ENCODE results near the gene ZCWPW1. TPM values are rescaled to one million over a fixed set of nuclear protein-coding genes. Genes with fewer than 3 reads are reported as not detected.

Gene ZCWPW1
- total and polyA plus RNA-seq, 2 experiments from 2014 or later: 1.9 to 4.2 TPM

- H3K27me3 ChIP-seq (replicated peaks; ENCODE audit: insufficient read depth): peaks cover 9% of the 10 kb centered on the region; the same call in 1 of the 2 replicates
- no peaks in the 10 kb centered on the region for H3F3A ChIP-seq (ENCODE audit: insufficient read depth)
- H2AFZ ChIP-seq: no peak overlapping the region
- no peaks in the 10 kb centered on the region for H4K20me1 ChIP-seq (ENCODE audit: insufficient read depth)
- no peak overlapping the region for H3K27ac ChIP-seq
- no peaks in the 10 kb centered on the region for H3K79me2 ChIP-seq (ENCODE audit: insufficient read depth)
- H3K4me3 ChIP-seq: no peak overlapping the region
- TF ChIP-seq EZH2phosphoT487 (IDR thresholded peaks at IDR 0.05; ENCODE audit: insufficient read depth, low read depth) (no peak), EZH2 (IDR thresholded peaks at IDR 0.05; ENCODE audit: insufficient read depth, poor library complexity, severe bottlenecking) (no peak)
- H3K9ac ChIP-seq: no peak overlapping the region
- DNase-seq: no peak
- WGBS, 2 experiments (ENCODE audit: low coverage in 1 of 2, low lambda C conversion rate in 2 of 2, missing lambda C conversion rate in 2 of 2): 88 to 94% methylated on average over 3 of the region's 3 CpGs
- no peaks in the 10 kb centered on the region for H3K36me3 ChIP-seq (ENCODE audit: low read depth)
- no peak overlapping the region for H3K4me2 ChIP-seq (ENCODE audit: unreplicated experiment)
- no peaks in the 10 kb centered on the region for H3K4me1 ChIP-seq (ENCODE audit: insufficient read depth)
- in situ Hi-C loops (cut with MboI): no loop called here
- no peaks in the 10 kb centered on the region for H3K9me3 ChIP-seq (ENCODE audit: low read depth)
- H3K9me2 ChIP-seq (ENCODE audit: insufficient read depth): no peaks in the 10 kb centered on the region
Measured at GRCh38 chr7:100400041-100400440, 28.5 kb downstream of the ZCWPW1 start.

- H3K4me2 ChIP-seq (ENCODE audit: unreplicated experiment): no peak overlapping the region
- no peaks in the 10 kb centered on the region for H3K9me3 ChIP-seq (ENCODE audit: low read depth)
- no peaks in the 10 kb centered on the region for H3K9me2 ChIP-seq (ENCODE audit: insufficient read depth)
- DNase-seq: no peak
- H3K27me3 ChIP-seq (replicated peaks; ENCODE audit: insufficient read depth): peaks cover 9% of the 10 kb centered on the region; the same call in 1 of the 2 replicates
- no peak overlapping the region for H2AFZ ChIP-seq
- 55 to 56% methylated on average over 2 of the region's 2 CpGs for WGBS, 2 experiments (ENCODE audit: low coverage in 1 of 2, low lambda C conversion rate in 2 of 2, missing lambda C conversion rate in 2 of 2)
- H3K27ac ChIP-seq: no peak overlapping the region
- no peaks in the 10 kb centered on the region for H3F3A ChIP-seq (ENCODE audit: insufficient read depth)
- in situ Hi-C loops (cut with MboI): no loop called here
- H3K36me3 ChIP-seq (ENCODE audit: low read depth): no peaks in the 10 kb centered on the region
- TF ChIP-seq EZH2phosphoT487 (IDR thresholded peaks at IDR 0.05; ENCODE audit: insufficient read depth, low read depth) (no peak), EZH2 (IDR thresholded peaks at IDR 0.05; ENCODE audit: insufficient read depth, poor library complexity, severe bottlenecking) (no peak)
- H3K79me2 ChIP-seq (ENCODE audit: insufficient read depth): no peaks in the 10 kb centered on the region
- H4K20me1 ChIP-seq (ENCODE audit: insufficient read depth): no peaks in the 10 kb centered on the region
- H3K4me3 ChIP-seq: no peak overlapping the region
- H3K9ac ChIP-seq: no peak overlapping the region
- no peaks in the 10 kb centered on the region for H3K4me1 ChIP-seq (ENCODE audit: insufficient read depth)
Measured at GRCh38 chr7:100398239-100398638, 30.3 kb downstream of the ZCWPW1 start.

GRCh38 chr7:100397315-100398081 is 31.0 kb downstream of the ZCWPW1 start:
- H3K9me2 ChIP-seq (ENCODE audit: insufficient read depth): no peaks in the 10 kb centered on the region
- no peaks in the 10 kb centered on the region for H4K20me1 ChIP-seq (ENCODE audit: insufficient read depth)
- peaks cover 9% of the 10 kb centered on the region; the same call in 1 of the 2 replicates for H3K27me3 ChIP-seq (replicated peaks; ENCODE audit: insufficient read depth)
- no peak overlapping the region for H3K27ac ChIP-seq
- no peaks in the 10 kb centered on the region for H3K9me3 ChIP-seq (ENCODE audit: low read depth)
- in situ Hi-C loops (cut with MboI): no loop called here
- H3F3A ChIP-seq (ENCODE audit: insufficient read depth): no peaks in the 10 kb centered on the region
- no peak overlapping the region for H2AFZ ChIP-seq
- H3K9ac ChIP-seq: no peak overlapping the region
- H3K79me2 ChIP-seq (ENCODE audit: insufficient read depth): no peaks in the 10 kb centered on the region
- no peak overlapping the region for H3K4me2 ChIP-seq (ENCODE audit: unreplicated experiment)
- WGBS, 2 experiments (ENCODE audit: low coverage in 1 of 2, low lambda C conversion rate in 2 of 2, missing lambda C conversion rate in 2 of 2): 43 to 74% methylated on average over 8 to 13 of the region's 13 CpGs
- no peak overlapping the region for H3K4me3 ChIP-seq
- H3K36me3 ChIP-seq (ENCODE audit: low read depth): no peaks in the 10 kb centered on the region
- no peak for DNase-seq
- TF ChIP-seq EZH2 (IDR thresholded peaks at IDR 0.05; ENCODE audit: insufficient read depth, poor library complexity, severe bottlenecking) (no peak), EZH2phosphoT487 (IDR thresholded peaks at IDR 0.05; ENCODE audit: insufficient read depth, low read depth) (no peak)
- no peaks in the 10 kb centered on the region for H3K4me1 ChIP-seq (ENCODE audit: insufficient read depth)

- WGBS, 2 experiments (ENCODE audit: low coverage in 1 of 2, low lambda C conversion rate in 2 of 2, missing lambda C conversion rate in 2 of 2): 65 to 73% methylated on average over 9 of the region's 9 CpGs
- H3K4me2 ChIP-seq (ENCODE audit: unreplicated experiment): no peak overlapping the region
- H3K9me2 ChIP-seq (ENCODE audit: insufficient read depth): no peaks in the 10 kb centered on the region
- no peak for TF ChIP-seq EZH2 (IDR thresholded peaks at IDR 0.05; ENCODE audit: insufficient read depth, poor library complexity, severe bottlenecking)
- no peak for TF ChIP-seq EZH2phosphoT487 (IDR thresholded peaks at IDR 0.05; ENCODE audit: insufficient read depth, low read depth)
- H4K20me1 ChIP-seq (ENCODE audit: insufficient read depth): no peaks in the 10 kb centered on the region
- peaks cover 9% of the 10 kb centered on the region; the same call in 1 of the 2 replicates for H3K27me3 ChIP-seq (replicated peaks; ENCODE audit: insufficient read depth)
- no peaks in the 10 kb centered on the region for H3K4me1 ChIP-seq (ENCODE audit: insufficient read depth)
- H3F3A ChIP-seq (ENCODE audit: insufficient read depth): no peaks in the 10 kb centered on the region
- DNase-seq: no peak
- H3K4me3 ChIP-seq: no peak overlapping the region
- in situ Hi-C loops (cut with MboI): no loop called here
- no peaks in the 10 kb centered on the region for H3K36me3 ChIP-seq (ENCODE audit: low read depth)
- H3K79me2 ChIP-seq (ENCODE audit: insufficient read depth): no peaks in the 10 kb centered on the region
- no peak overlapping the region for H3K27ac ChIP-seq
- H3K9ac ChIP-seq: no peak overlapping the region
- no peaks in the 10 kb centered on the region for H3K9me3 ChIP-seq (ENCODE audit: low read depth)
- H2AFZ ChIP-seq: no peak overlapping the region
Measured at GRCh38 chr7:100396421-100396982, 32.0 kb downstream of the ZCWPW1 start.
